Measurements from ENCODE around the gene PNLIPRP2.
A peak's percentile ranks its signal among the peaks of the same experiment; 100 is the strongest.

The PNLIPRP2 gene

DNA sequence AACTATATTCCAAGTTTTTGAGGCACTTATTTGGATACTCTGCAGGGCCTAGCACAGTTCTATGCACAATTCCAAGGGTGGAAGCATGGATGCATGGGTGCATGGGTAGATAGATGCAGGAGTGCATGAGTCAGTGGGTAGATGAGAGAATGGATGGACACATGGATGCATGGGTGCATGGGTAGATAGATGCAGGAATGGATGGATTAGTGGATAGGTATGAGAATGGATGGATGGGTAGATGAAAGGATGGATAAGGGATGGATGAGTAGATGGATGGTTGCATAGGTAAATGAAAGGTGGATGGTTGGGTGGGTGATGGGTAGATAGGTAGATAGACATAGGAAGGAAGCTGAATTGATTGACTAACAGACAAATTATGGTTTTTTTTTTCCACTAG, 15.6 kb downstream of the PNLIPRP2 start:
- CTCF ChIA-PET = interaction anchor here (0.6 to 1.5 kb wide), 4 partner anchors 9 to 152 kb away, joined by 4 read pairs; no protein-coding TSS in a partner anchor
- Histone ChIP-seq H3K4me3 (ENCODE audit: low read depth, low read length) (no peak overlapping the region), H3K9me3 (ENCODE audit: control insufficient read depth, insufficient read depth, low read depth, low read length) (no peaks in the 10 kb centered on the region), H3K36me3 (ENCODE audit: control insufficient read depth in 2 of 2, insufficient read depth in 1 of 2, low read length in 2 of 2) (no peaks in the 10 kb centered on the region), H3K27ac (ENCODE audit: extremely low read depth, low read depth, low read length) (no peak overlapping the region), H3K4me1 (ENCODE audit: control insufficient read depth, insufficient read depth, low read length) (no peaks in the 10 kb centered on the region)
- TF ChIP-seq ZBTB17 (tag by site-specific recombination; IDR thresholded peaks at IDR 0.05) = 0 out of 2 replicates have a peak, but pooled peaks have one; percentile 29
- TF ChIP-seq, protein P1, sequence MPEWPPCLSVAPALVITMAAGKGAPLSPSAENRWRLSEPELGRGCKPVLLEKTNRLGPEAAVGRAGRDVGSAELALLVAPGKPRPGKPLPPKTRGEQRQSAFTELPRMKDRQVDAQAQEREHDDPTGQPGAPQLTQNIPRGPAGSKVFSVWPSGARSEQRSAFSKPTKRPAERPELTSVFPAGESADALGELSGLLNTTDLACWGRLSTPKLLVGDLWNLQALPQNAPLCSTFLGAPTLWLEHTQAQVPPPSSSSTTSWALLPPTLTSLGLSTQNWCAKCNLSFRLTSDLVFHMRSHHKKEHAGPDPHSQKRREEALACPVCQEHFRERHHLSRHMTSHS (tag by site-specific recombination; IDR thresholded peaks at IDR 0.05) = no peak
- POLR2A ChIA-PET = no interaction called here

DNA sequence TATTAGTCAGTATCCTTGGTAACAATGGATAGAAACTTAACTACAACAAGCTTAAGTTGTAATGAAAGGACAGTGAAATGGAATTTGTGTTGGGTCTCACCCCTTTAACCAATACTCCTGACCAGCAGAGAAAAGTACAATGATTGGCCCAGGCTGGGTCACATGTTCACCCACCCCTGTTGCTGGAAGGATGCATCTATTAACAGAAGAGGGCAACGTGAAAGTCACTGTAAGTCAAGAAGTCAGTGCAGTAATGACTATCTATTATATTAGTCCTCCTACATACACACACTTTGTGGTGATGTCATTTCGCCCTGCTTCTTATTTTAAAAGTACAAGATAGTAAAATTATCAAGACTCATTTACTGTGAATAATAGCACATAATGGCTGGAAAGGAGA, 16.2 kb downstream of the PNLIPRP2 start:
- Histone ChIP-seq H3K4me3 (ENCODE audit: low read depth, low read length) (no peak overlapping the region), H3K9me3 (ENCODE audit: control insufficient read depth, insufficient read depth, low read depth, low read length) (no peaks in the 10 kb centered on the region), H3K27ac (ENCODE audit: extremely low read depth, low read depth, low read length) (no peak overlapping the region), H3K36me3 (ENCODE audit: control insufficient read depth in 2 of 2, insufficient read depth in 1 of 2, low read length in 2 of 2) (no peaks in the 10 kb centered on the region), H3K4me1 (ENCODE audit: control insufficient read depth, insufficient read depth, low read length) (no peaks in the 10 kb centered on the region)
- no peak for TF ChIP-seq ZFP41 (tag by site-specific recombination; IDR thresholded peaks at IDR 0.05; ENCODE audit: borderline replicate concordance)
- no peak for TF ChIP-seq ZIC2 (tag by site-specific recombination; IDR thresholded peaks at IDR 0.05)
- no peak for TF ChIP-seq KLF16 (tag by site-specific recombination; IDR thresholded peaks at IDR 0.05)
- TF ChIP-seq ZNF184 (tag by site-specific recombination; IDR thresholded peaks at IDR 0.05) = 0 out of 2 replicates have a peak, but pooled peaks have one; percentile 32
- no peak for TF ChIP-seq YY1 (tag by site-specific recombination; IDR thresholded peaks at IDR 0.05)
- TF ChIP-seq, protein P2, sequence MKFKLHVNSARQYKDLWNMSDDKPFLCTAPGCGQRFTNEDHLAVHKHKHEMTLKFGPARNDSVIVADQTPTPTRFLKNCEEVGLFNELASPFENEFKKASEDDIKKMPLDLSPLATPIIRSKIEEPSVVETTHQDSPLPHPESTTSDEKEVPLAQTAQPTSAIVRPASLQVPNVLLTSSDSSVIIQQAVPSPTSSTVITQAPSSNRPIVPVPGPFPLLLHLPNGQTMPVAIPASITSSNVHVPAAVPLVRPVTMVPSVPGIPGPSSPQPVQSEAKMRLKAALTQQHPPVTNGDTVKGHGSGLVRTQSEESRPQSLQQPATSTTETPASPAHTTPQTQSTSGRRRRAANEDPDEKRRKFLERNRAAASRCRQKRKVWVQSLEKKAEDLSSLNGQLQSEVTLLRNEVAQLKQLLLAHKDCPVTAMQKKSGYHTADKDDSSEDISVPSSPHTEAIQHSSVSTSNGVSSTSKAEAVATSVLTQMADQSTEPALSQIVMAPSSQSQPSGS (tag by site-specific recombination; IDR thresholded peaks at IDR 0.05; ENCODE audit: low read depth) = peak; percentile 27; the same call in 1 of the 2 replicates
- ChIA-PET POLR2A (interaction anchor here (0.5 kb wide), 1 partner anchor 8 kb away, joined by 3 read pairs; no protein-coding TSS in a partner anchor), CTCF (interaction anchor here (0.6 to 1.5 kb wide), 5 partner anchors 10 to 159 kb away, joined by 4 to 6 read pairs (median 4); no protein-coding TSS in a partner anchor)

DNA sequence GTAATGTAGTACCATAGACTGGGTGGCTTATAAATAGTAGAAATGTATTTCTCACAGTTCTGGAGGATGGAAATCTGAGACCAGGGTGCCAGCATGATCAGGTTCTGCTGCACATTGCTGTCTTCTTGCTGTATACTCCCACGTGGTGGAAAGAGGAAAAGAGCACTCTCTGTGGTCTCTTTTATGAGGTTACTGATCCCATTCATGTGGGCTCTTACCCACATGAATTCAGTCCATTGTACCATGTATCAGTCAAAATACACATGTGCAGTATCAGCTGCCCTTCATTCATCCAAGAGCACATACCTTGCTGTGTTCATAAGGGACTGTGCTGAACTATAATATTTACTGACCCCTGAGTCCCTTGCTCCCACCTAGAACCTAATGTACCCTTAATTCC, 17.1 kb downstream of the PNLIPRP2 start:
- Histone ChIP-seq H3K27ac (ENCODE audit: extremely low read depth, low read depth, low read length) (no peak overlapping the region), H3K36me3 (ENCODE audit: control insufficient read depth in 2 of 2, insufficient read depth in 1 of 2, low read length in 2 of 2) (no peaks in the 10 kb centered on the region), H3K4me1 (ENCODE audit: control insufficient read depth, insufficient read depth, low read length) (no peaks in the 10 kb centered on the region), H3K4me3 (ENCODE audit: low read depth, low read length) (no peak overlapping the region), H3K9me3 (ENCODE audit: control insufficient read depth, insufficient read depth, low read depth, low read length) (no peaks in the 10 kb centered on the region)
- TF ChIP-seq ZNF426 (tag by site-specific recombination; IDR thresholded peaks at IDR 0.05) = no peak
- TF ChIP-seq KLF16 (tag by site-specific recombination; IDR thresholded peaks at IDR 0.05) = no peak
- no peak for TF ChIP-seq ZNF548 (tag by site-specific recombination; IDR thresholded peaks at IDR 0.05)
- TF ChIP-seq ZFHX2 (tag by site-specific recombination; conservative IDR thresholded peaks at IDR 0.05) = peak; percentile 57
- no peak for TF ChIP-seq ZNF830 (tag by site-specific recombination; IDR thresholded peaks at IDR 0.05; ENCODE audit: low read depth)
- TF ChIP-seq ZNF654 (tag by site-specific recombination; IDR thresholded peaks at IDR 0.05; ENCODE audit: low read depth) = no peak
- peak; percentile 52; the same call in 1 of the 2 replicates for TF ChIP-seq EGR2 (tag by site-specific recombination; IDR thresholded peaks at IDR 0.05; ENCODE audit: low read depth)
- POLR2A ChIA-PET = interaction anchor here (0.5 kb wide), 1 partner anchor 105 kb away, joined by 3 read pairs; no protein-coding TSS in a partner anchor
- CTCF ChIA-PET = no interaction called here

DNA sequence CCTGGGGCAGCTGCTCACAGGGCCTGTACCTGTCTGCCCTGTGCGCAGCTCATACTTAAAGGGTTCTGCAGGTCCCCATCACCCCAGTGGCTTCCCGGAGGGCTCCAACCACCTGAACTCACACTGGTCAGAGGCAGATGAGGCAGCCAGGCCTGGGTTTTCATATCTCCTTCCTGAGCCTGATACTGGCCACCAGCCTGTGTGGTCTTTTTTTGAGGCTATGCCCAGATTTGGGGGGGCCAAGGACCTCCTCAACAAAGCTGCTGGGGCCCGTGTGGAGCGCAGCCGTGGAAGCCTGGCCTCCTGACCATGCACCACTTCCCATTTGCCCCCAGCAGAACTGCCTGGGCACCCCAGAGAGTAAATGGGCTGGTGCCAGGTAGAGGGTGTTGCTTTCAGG, 25.7 kb downstream of the PNLIPRP2 start:
- no peak overlapping the region for H3K4me3 ChIP-seq (ENCODE audit: low read depth, low read length)
- no peaks in the 10 kb centered on the region for H3K4me1 ChIP-seq (ENCODE audit: control insufficient read depth, insufficient read depth, low read length)
- H3K27ac ChIP-seq (ENCODE audit: extremely low read depth, low read depth, low read length) = no peak overlapping the region
- no peaks in the 10 kb centered on the region; the same call in 1 of the 2 replicates for H3K9me3 ChIP-seq (ENCODE audit: control insufficient read depth, insufficient read depth, low read depth, low read length)
- ChIA-PET CTCF (interaction anchor here (0.6 to 1.2 kb wide), 3 partner anchors 8 to 851 kb away, joined by 4 to 6 read pairs (median 4); no protein-coding TSS in a partner anchor), POLR2A (no interaction called here)
- no peaks in the 10 kb centered on the region for H3K36me3 ChIP-seq (ENCODE audit: control insufficient read depth in 2 of 2, insufficient read depth in 1 of 2, low read length in 2 of 2)
- TF ChIP-seq ZNF776 (tag by site-specific recombination; IDR thresholded peaks at IDR 0.05; ENCODE audit: borderline replicate concordance) (no peak), ZNF221 (tag by site-specific recombination; IDR thresholded peaks at IDR 0.05; ENCODE audit: borderline replicate concordance) (no peak), ZBTB21 (tag by site-specific recombination; IDR thresholded peaks at IDR 0.05) (no peak), ZNF777 (tag by site-specific recombination; IDR thresholded peaks at IDR 0.05; ENCODE audit: borderline replicate concordance) (no peak), SP7 (tag by site-specific recombination; IDR thresholded peaks at IDR 0.05) (no peak)
- TF ChIP-seq, protein P3, sequence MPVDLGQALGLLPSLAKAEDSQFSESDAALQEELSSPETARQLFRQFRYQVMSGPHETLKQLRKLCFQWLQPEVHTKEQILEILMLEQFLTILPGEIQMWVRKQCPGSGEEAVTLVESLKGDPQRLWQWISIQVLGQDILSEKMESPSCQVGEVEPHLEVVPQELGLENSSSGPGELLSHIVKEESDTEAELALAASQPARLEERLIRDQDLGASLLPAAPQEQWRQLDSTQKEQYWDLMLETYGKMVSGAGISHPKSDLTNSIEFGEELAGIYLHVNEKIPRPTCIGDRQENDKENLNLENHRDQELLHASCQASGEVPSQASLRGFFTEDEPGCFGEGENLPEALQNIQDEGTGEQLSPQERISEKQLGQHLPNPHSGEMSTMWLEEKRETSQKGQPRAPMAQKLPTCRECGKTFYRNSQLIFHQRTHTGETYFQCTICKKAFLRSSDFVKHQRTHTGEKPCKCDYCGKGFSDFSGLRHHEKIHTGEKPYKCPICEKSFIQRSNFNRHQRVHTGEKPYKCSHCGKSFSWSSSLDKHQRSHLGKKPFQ (tag by site-specific recombination; IDR thresholded peaks at IDR 0.05) = no peak
- TF ChIP-seq, protein P4, sequence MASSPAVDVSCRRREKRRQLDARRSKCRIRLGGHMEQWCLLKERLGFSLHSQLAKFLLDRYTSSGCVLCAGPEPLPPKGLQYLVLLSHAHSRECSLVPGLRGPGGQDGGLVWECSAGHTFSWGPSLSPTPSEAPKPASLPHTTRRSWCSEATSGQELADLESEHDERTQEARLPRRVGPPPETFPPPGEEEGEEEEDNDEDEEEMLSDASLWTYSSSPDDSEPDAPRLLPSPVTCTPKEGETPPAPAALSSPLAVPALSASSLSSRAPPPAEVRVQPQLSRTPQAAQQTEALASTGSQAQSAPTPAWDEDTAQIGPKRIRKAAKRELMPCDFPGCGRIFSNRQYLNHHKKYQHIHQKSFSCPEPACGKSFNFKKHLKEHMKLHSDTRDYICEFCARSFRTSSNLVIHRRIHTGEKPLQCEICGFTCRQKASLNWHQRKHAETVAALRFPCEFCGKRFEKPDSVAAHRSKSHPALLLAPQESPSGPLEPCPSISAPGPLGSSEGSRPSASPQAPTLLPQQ (tag by site-specific recombination; IDR thresholded peaks at IDR 0.05) = no peak
- TF ChIP-seq, protein P5, sequence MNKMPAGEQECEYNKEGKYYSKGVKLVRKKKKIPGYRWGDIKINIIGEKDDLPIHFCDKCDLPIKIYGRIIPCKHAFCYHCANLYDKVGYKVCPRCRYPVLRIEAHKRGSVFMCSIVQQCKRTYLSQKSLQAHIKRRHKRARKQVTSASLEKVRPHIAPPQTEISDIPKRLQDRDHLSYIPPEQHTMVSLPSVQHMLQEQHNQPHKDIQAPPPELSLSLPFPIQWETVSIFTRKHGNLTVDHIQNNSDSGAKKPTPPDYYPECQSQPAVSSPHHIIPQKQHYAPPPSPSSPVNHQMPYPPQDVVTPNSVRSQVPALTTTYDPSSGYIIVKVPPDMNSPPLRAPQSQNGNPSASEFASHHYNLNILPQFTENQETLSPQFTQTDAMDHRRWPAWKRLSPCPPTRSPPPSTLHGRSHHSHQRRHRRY (tag by site-specific recombination; IDR thresholded peaks at IDR 0.05) = no peak

Data from HEK293 (cell line).